Urothelium cell line (cell line): ENCODE measurements around the gene DYNLL1.

Experiments
- DNase-seq: peaks from one replicate; pipeline ENCODE4 v3.0.0; 2011; ENCODE audit warnings: low spot score, mixed read lengths
- FAIRE-seq: peaks from 2 replicates; lab custom pipeline; 2011; peaks lifted over from hg19 to GRCh38; lab: Jason Lieb, UNC

DYNLL1 gene

GRCh38 chr12:120546050-120546386, 50.1 kb downstream of the DYNLL1 start:
- no peak for DNase-seq
- no peak for FAIRE-seq
